ENCODE measurements around the gene C18orf63. TPM values are rescaled to one million over a fixed set of nuclear protein-coding genes. Genes with fewer than 3 reads are reported as not detected.
"Not testable (repeated sequence)": the region's sequence is repeated elsewhere in the genome, so short reads cannot be mapped to it uniquely, and the experiment has no call there.

Gene C18orf63
- total RNA-seq, 4 donors from 2014 or later = not detected

DNA sequence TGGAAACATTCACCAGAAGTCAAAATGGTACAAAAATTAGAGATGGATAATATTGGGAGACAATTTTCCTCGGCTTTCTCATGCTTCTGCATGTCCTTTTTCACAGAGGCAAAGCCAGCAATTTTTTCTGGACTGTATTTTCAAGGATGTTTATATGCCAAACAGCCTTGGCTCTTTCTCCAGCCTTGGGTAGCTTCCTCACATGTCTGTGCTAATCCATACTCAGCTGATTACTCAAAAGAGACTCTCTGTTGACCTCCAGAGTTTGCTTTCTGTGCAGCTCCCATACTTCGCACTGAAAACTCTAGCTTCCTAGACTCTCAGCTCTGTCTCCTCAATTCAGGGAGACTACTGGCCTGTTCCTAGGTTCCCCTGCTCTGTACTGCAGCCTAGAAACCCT, 10.6 kb downstream of the C18orf63 start:
- intact Hi-C loops (cut with DNase I) = no loop called here
- 85 to 88% methylated on average over 2 of the region's 2 CpGs for WGBS, 2 donors
- DNase-seq = no peak
- TF ChIP-seq, protein P1, sequence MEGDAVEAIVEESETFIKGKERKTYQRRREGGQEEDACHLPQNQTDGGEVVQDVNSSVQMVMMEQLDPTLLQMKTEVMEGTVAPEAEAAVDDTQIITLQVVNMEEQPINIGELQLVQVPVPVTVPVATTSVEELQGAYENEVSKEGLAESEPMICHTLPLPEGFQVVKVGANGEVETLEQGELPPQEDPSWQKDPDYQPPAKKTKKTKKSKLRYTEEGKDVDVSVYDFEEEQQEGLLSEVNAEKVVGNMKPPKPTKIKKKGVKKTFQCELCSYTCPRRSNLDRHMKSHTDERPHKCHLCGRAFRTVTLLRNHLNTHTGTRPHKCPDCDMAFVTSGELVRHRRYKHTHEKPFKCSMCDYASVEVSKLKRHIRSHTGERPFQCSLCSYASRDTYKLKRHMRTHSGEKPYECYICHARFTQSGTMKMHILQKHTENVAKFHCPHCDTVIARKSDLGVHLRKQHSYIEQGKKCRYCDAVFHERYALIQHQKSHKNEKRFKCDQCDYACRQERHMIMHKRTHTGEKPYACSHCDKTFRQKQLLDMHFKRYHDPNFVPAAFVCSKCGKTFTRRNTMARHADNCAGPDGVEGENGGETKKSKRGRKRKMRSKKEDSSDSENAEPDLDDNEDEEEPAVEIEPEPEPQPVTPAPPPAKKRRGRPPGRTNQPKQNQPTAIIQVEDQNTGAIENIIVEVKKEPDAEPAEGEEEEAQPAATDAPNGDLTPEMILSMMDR (IDR thresholded peaks at IDR 0.05) = no peak
- no peak for TF ChIP-seq POLR2A (IDR thresholded peaks at IDR 0.05)
- Histone ChIP-seq H3K4me3 (replicated peaks in 1 of 3) (no peak overlapping the region), H3K27ac (no peak overlapping the region), H3K4me1 (no peaks in the 10 kb centered on the region), H3K27me3 (no peaks in the 10 kb centered on the region), H3K36me3 (no peaks in the 10 kb centered on the region), H3K9me3 (no peaks in the 10 kb centered on the region)

- H3K4me1 ChIP-seq; H3K4me3 ChIP-seq (replicated peaks in 1 of 3); DNase-seq; H3K36me3 ChIP-seq; H3K27ac ChIP-seq; H3K27me3 ChIP-seq; intact Hi-C loops (cut with DNase I); H3K9me3 ChIP-seq: not testable (repeated sequence)
- WGBS, 2 donors = 82 to 84% methylated on average over 3 of the region's 3 CpGs
Measured at GRCh38 chr18:74326791-74327190, 11.2 kb downstream of the C18orf63 start.

GRCh38 chr18:74328206-74328605, 12.6 kb downstream of the C18orf63 start:
- WGBS, 2 donors = 91% methylated on average over 2 of the region's 2 CpGs
- no peak for DNase-seq
- Histone ChIP-seq H3K9me3 (no peaks in the 10 kb centered on the region), H3K36me3 (no peaks in the 10 kb centered on the region), H3K4me1 (no peaks in the 10 kb centered on the region), H3K27ac (no peak overlapping the region), H3K27me3 (no peaks in the 10 kb centered on the region), H3K4me3 (replicated peaks in 1 of 3) (no peak overlapping the region)
- no peak for TF ChIP-seq POLR2A (IDR thresholded peaks at IDR 0.05)
- TF ChIP-seq, protein P1 (IDR thresholded peaks at IDR 0.05) = no peak
- intact Hi-C loops (cut with DNase I) = no loop called here

GRCh38 chr18:74329688-74330205, 14.1 kb downstream of the C18orf63 start:
- intact Hi-C loops (cut with DNase I) = no loop called here
- 86 to 98% methylated on average over 1 of the region's 1 CpG for WGBS, 2 donors
- Histone ChIP-seq H3K27ac (no peak overlapping the region), H3K36me3 (no peaks in the 10 kb centered on the region), H3K27me3 (no peaks in the 10 kb centered on the region), H3K9me3 (no peaks in the 10 kb centered on the region), H3K4me1 (no peaks in the 10 kb centered on the region), H3K4me3 (replicated peaks in 1 of 3) (no peak overlapping the region)
- DNase-seq = no peak
- no peak for TF ChIP-seq POLR2A (IDR thresholded peaks at IDR 0.05)
- TF ChIP-seq, protein P1 (IDR thresholded peaks at IDR 0.05) = no peak

DNA sequence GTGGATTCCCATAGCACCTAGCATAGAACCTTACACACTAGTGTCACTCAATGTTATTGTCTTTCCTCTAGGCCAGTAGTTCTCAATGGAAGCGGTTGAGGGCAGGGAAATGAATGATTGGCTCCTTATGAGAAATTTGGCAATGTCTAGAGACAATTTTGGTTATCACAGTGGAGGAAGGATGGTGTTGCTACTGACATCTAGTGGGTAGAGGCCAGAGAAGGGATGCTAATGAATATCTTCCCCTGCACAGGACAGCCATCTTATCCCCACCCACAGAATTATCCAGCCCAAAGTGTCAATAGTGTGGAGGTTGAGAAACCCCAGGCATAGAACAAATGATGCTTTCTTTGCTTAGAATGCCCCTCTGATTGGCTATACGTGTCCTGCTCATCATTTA, 15.8 kb downstream of the C18orf63 start:
- intact Hi-C loops (cut with DNase I) = no loop called here
- no peaks in the 10 kb centered on the region for H3K36me3 ChIP-seq
- no peak for DNase-seq
- no peak overlapping the region for H3K27ac ChIP-seq
- no peaks in the 10 kb centered on the region for H3K4me1 ChIP-seq
- no peaks in the 10 kb centered on the region for H3K27me3 ChIP-seq
- WGBS, 2 donors = 79 to 82% methylated on average over 2 of the region's 2 CpGs
- no peak for TF ChIP-seq POLR2A (IDR thresholded peaks at IDR 0.05)
- TF ChIP-seq, protein P1 (IDR thresholded peaks at IDR 0.05) = no peak
- no peak overlapping the region for H3K4me3 ChIP-seq (replicated peaks in 1 of 3)
- H3K9me3 ChIP-seq = no peaks in the 10 kb centered on the region

- no peaks in the 10 kb centered on the region for H3K4me1 ChIP-seq
- H3K27me3 ChIP-seq = no peaks in the 10 kb centered on the region
- H3K27ac ChIP-seq = no peak overlapping the region
- intact Hi-C loops (cut with DNase I) = no loop called here
- no peak overlapping the region for H3K4me3 ChIP-seq (replicated peaks in 1 of 3)
- 31 to 45% methylated on average over 1 of the region's 1 CpG for WGBS, 2 donors
- TF ChIP-seq, protein P1 (IDR thresholded peaks at IDR 0.05) = no peak
- TF ChIP-seq POLR2A (IDR thresholded peaks at IDR 0.05) = no peak
- DNase-seq = no peak
- H3K9me3 ChIP-seq = no peaks in the 10 kb centered on the region
- H3K36me3 ChIP-seq = no peaks in the 10 kb centered on the region
Measured at GRCh38 chr18:74333091-74333490, 17.5 kb downstream of the C18orf63 start.
